ENCODE measurements around the gene ALOX15B. TPM values are rescaled to one million over a fixed set of nuclear protein-coding genes. Genes with fewer than 3 reads are reported as not detected.
"Not testable (repeated sequence)": the region's sequence is repeated elsewhere in the genome, so short reads cannot be mapped to it uniquely, and the experiment has no call there.

Gene ALOX15B
- total RNA-seq, 1 experiment from 2014 or later: not detected

- peak; percentile 34 for DNase-seq (ENCODE audit: low read depth)
Measured at GRCh38 chr17:8041249-8041928, 2.5 kb downstream of the ALOX15B start.

GRCh38 chr17:8041979-8042378, 3.1 kb downstream of the ALOX15B start:
- DNase-seq (ENCODE audit: low read depth): no peak

- DNase-seq (ENCODE audit: low read depth): no peak
Measured at GRCh38 chr17:8044819-8045810, 6.3 kb downstream of the ALOX15B start.

GRCh38 chr17:8046306-8046928, 7.6 kb downstream of the ALOX15B start:
- no peak for DNase-seq (ENCODE audit: low read depth)

- DNase-seq (ENCODE audit: low read depth): no peak
Measured at GRCh38 chr17:8046929-8047768, 8.3 kb downstream of the ALOX15B start.

- DNase-seq (ENCODE audit: low read depth): no peak
Measured at GRCh38 chr17:8047769-8048110, 8.9 kb downstream of the ALOX15B start.

GRCh38 chr17:8048236-8048635, 9.4 kb downstream of the ALOX15B start:
- no peak for DNase-seq (ENCODE audit: low read depth)

- no peak for DNase-seq (ENCODE audit: low read depth)
Measured at GRCh38 chr17:8048736-8049135, 9.9 kb downstream of the ALOX15B start.

- no peak for DNase-seq (ENCODE audit: low read depth)
Measured at GRCh38 chr17:8051831-8052230, 13.0 kb downstream of the ALOX15B start.

- no peak for DNase-seq (ENCODE audit: low read depth)
Measured at GRCh38 chr17:8052256-8053252, 13.7 kb downstream of the ALOX15B start.

GRCh38 chr17:8053600-8053999, 14.7 kb downstream of the ALOX15B start:
- no peak for DNase-seq (ENCODE audit: low read depth)

GRCh38 chr17:8055851-8056231, 17.0 kb downstream of the ALOX15B start:
- no peak for DNase-seq (ENCODE audit: low read depth)

- peak; percentile 51 for DNase-seq (ENCODE audit: low read depth)
Measured at GRCh38 chr17:8056232-8056975, 17.5 kb downstream of the ALOX15B start.

- DNase-seq (ENCODE audit: low read depth): no peak
Measured at GRCh38 chr17:8056976-8057625, 18.2 kb downstream of the ALOX15B start.

GRCh38 chr17:8057691-8058114, 18.8 kb downstream of the ALOX15B start:
- peak; percentile 69 for DNase-seq (ENCODE audit: low read depth)

- no peak for DNase-seq (ENCODE audit: low read depth)
Measured at GRCh38 chr17:8059131-8059530, 20.3 kb downstream of the ALOX15B start.

- peak; percentile 47 for DNase-seq (ENCODE audit: low read depth)
Measured at GRCh38 chr17:8060274-8060673, 21.4 kb downstream of the ALOX15B start.

- not testable (repeated sequence) for DNase-seq (ENCODE audit: low read depth)
Measured at GRCh38 chr17:8061851-8062250, 23.0 kb downstream of the ALOX15B start.

GRCh38 chr17:8062435-8062806, 23.6 kb downstream of the ALOX15B start:
- no peak for DNase-seq (ENCODE audit: low read depth)

All from Daoy (cell line).